T47D (cell line): ENCODE data around the gene NF1.
"Not testable (repeated sequence)": the region's sequence is repeated elsewhere in the genome, so short reads cannot be mapped to it uniquely, and the experiment has no call there.

Source experiments
- DNase-seq, 2 experiments: peaks; one replicate each; pipeline versions ENCODE4 v3.0.0 to v3.0.0-alpha.2; 2011 to 2012; ENCODE audit warnings: low read depth in 1 of 2, low spot score in 1 of 2
- JUND ChIP-seq: IDR thresholded peaks from 2 replicates; pipeline ENCODE4 v1.6.1; 2012; ENCODE audit warnings: low read depth
- in situ Hi-C: cut with HindIII; loops from 2 replicates; pipeline ENCODE4 v1.10.0; 2016; ENCODE audit warnings: low sequenced_read_pairs, low pct_unique_long_range_greater_than_20kb

The NF1 gene

GRCh38 chr17:31155208-31155810 is 60.5 kb downstream of the NF1 start:
- DNase-seq = no peak
- in situ Hi-C loops = no loop called here
- TF ChIP-seq JUND = no peak

GRCh38 chr17:31156326-31156725 is 61.5 kb downstream of the NF1 start:
- in situ Hi-C loops = no loop called here
- DNase-seq = no peak
- no peak for TF ChIP-seq JUND

- in situ Hi-C loops, DNase-seq: not testable (repeated sequence)
Observed at GRCh38 chr17:31156864-31157263, 62.1 kb downstream of the NF1 start.

GRCh38 chr17:31158746-31159377 is 64.1 kb downstream of the NF1 start:
- DNase-seq = no peak
- in situ Hi-C loops = no loop called here
- no peak for TF ChIP-seq JUND

DNA sequence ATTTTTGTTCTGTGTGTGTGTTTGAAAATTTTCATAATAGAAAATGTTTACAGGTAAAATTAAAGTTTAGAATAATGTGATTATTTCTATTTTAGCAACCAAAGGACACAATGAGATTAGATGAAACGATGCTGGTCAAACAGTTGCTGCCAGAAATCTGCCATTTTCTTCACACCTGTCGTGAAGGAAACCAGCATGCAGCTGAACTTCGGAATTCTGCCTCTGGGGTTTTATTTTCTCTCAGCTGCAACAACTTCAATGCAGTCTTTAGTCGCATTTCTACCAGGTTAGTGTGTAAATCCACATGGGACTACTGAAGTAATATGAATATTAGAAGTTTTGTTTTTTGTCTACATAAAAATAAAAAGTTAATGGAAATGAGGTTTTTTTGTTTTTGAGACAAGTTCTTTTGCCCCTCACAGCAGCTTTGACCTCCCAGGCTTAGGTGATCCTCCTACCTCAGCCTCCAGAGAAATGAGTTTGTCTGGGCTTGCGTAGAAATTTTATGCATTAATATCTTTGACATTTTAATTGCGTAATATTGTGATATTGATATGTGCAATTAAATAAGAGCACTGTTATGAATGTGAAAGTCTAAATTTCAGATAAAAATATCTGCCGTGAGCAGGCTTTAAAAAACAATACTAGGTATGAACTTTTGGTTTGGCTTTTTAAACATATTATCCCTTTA is 68.5 kb downstream of the NF1 start:
- in situ Hi-C loops = no loop called here
- DNase-seq = no peak
- TF ChIP-seq JUND = no peak

GRCh38 chr17:31167111-31167510 is 72.3 kb downstream of the NF1 start:
- no peak for DNase-seq
- no peak for TF ChIP-seq JUND
- in situ Hi-C loops = no loop called here

GRCh38 chr17:31171701-31172100 is 76.9 kb downstream of the NF1 start:
- DNase-seq = no peak
- no peak for TF ChIP-seq JUND
- in situ Hi-C loops = no loop called here

GRCh38 chr17:31172388-31172787 is 77.6 kb downstream of the NF1 start:
- in situ Hi-C loops = no loop called here
- DNase-seq = no peak
- TF ChIP-seq JUND = no peak

GRCh38 chr17:31174215-31174614 is 79.4 kb downstream of the NF1 start:
- TF ChIP-seq JUND = no peak
- in situ Hi-C loops = no loop called here
- no peak for DNase-seq

- no peak for TF ChIP-seq JUND
- in situ Hi-C loops = no loop called here
- no peak for DNase-seq
Observed at GRCh38 chr17:31175237-31175636, 80.5 kb downstream of the NF1 start.

GRCh38 chr17:31176143-31176542 is 81.4 kb downstream of the NF1 start:
- in situ Hi-C loops, DNase-seq: not testable (repeated sequence)

DNA sequence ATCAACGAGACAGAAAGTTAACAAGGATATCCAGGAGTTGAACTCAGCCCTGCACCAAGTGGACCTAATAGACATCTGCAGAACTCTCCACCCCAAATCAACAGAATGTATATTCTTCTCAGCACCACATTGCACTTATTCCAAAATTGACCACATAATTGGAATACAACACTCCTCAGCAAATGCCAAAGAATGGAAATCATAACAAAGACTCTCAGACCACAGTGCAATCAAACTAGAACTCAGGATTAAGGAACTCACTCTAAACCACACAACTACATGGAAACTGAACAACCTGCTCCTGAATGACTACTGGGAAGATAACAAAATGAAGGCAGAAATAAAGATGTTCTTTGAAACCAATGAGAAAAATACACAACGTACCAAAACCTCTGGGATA is 84.2 kb downstream of the NF1 start:
- in situ Hi-C loops, DNase-seq: not testable (repeated sequence)

DNA sequence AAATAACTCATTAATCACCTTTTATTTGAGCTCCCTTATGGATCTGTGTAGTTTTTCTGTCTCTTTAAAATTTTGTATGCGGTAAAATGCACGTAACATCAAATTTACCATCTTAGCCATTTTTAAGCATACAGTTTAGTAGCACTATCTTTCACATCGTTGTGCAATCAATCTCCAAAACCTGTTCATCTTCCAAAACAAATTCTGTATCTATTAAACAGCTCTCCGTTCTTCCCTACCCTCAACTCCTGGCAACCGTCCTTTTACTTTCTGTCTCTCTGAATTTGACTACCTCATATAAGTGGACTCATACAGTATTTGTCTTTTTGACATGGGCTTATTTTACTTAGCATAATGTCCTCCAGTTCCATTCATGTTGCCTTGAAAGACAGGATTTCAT is 100.5 kb downstream of the NF1 start:
- TF ChIP-seq JUND = no peak
- DNase-seq = no peak
- in situ Hi-C loops = no loop called here
